ENCODE results near the gene PNLDC1.

DNA sequence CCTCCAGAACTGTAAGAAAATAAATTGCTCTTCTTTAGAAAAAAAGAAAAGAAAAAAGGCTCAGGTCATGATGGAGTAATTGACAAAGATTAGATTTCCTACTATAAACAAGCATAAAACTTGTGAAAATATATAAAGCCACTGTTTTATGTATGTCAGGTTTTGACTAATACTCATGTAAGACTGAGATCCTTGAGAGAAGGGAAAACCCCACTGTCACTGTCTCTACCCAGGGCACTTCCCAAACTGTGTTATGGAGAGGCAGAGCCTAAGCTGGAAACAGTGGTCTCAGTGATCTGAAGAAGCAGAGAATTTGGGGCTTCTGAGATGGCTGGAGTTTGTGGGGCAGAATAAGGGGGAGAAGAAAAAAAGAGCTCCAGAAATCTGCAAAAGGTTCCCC lies 30.6 kb upstream of the PNLDC1 start:
- TF ChIP-seq, protein P1, sequence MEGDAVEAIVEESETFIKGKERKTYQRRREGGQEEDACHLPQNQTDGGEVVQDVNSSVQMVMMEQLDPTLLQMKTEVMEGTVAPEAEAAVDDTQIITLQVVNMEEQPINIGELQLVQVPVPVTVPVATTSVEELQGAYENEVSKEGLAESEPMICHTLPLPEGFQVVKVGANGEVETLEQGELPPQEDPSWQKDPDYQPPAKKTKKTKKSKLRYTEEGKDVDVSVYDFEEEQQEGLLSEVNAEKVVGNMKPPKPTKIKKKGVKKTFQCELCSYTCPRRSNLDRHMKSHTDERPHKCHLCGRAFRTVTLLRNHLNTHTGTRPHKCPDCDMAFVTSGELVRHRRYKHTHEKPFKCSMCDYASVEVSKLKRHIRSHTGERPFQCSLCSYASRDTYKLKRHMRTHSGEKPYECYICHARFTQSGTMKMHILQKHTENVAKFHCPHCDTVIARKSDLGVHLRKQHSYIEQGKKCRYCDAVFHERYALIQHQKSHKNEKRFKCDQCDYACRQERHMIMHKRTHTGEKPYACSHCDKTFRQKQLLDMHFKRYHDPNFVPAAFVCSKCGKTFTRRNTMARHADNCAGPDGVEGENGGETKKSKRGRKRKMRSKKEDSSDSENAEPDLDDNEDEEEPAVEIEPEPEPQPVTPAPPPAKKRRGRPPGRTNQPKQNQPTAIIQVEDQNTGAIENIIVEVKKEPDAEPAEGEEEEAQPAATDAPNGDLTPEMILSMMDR (IDR thresholded peaks at IDR 0.05; ENCODE audit: poor library complexity, severe bottlenecking), result no peak
- TF ChIP-seq EZH2 (IDR thresholded peaks at IDR 0.05; ENCODE audit: borderline replicate concordance, insufficient read depth, low read length, poor library complexity, severe bottlenecking) (no peak), TAF1 (IDR thresholded peaks at IDR 0.05; ENCODE audit: low read depth) (no peak), POLR2AphosphoS5 (IDR thresholded peaks at IDR 0.05) (no peak)
- TF ChIP-seq, protein P2, sequence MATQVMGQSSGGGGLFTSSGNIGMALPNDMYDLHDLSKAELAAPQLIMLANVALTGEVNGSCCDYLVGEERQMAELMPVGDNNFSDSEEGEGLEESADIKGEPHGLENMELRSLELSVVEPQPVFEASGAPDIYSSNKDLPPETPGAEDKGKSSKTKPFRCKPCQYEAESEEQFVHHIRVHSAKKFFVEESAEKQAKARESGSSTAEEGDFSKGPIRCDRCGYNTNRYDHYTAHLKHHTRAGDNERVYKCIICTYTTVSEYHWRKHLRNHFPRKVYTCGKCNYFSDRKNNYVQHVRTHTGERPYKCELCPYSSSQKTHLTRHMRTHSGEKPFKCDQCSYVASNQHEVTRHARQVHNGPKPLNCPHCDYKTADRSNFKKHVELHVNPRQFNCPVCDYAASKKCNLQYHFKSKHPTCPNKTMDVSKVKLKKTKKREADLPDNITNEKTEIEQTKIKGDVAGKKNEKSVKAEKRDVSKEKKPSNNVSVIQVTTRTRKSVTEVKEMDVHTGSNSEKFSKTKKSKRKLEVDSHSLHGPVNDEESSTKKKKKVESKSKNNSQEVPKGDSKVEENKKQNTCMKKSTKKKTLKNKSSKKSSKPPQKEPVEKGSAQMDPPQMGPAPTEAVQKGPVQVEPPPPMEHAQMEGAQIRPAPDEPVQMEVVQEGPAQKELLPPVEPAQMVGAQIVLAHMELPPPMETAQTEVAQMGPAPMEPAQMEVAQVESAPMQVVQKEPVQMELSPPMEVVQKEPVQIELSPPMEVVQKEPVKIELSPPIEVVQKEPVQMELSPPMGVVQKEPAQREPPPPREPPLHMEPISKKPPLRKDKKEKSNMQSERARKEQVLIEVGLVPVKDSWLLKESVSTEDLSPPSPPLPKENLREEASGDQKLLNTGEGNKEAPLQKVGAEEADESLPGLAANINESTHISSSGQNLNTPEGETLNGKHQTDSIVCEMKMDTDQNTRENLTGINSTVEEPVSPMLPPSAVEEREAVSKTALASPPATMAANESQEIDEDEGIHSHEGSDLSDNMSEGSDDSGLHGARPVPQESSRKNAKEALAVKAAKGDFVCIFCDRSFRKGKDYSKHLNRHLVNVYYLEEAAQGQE (IDR thresholded peaks at IDR 0.05; ENCODE audit: borderline replicate concordance), result no peak

Data from neural cell (in vitro differentiated cells).